Stimulated activated CD4-positive, alpha-beta T cell treated with anti-CD3 and anti-CD28 coated beads, Interleukin-15, amount 100 ng/mL, for 24 hours (primary cell): ENCODE data around the gene FGGY.
A peak's percentile ranks its signal among the peaks of the same experiment; 100 is the strongest.
"Not testable (repeated sequence)": the region's sequence is repeated elsewhere in the genome, so short reads cannot be mapped to it uniquely, and the experiment has no call there.

Experiments used
- DNase-seq: peaks from one replicate; pipeline ENCODE4 v3.0.0-alpha.2; 2020

FGGY gene

DNA sequence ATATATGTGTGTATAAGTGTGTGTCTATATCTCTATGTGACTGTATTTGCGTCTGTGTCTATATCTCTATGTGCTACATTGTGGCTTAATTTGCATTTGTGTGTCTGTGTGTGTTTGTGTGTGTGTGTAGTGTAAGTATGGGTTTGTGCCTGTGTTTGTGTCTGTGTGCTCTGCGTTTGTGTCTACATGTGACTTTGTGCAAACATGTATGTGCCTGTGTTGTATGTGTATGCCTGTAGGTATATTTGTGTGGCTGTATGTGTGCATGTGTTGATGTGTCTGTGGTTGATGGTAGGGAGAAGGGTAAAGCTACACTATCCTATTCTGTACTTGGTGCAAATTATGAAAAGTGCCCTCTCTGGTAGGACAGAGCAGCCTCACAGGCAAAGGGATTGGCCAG is 7.3 kb upstream of the FGGY start:
- no peak for DNase-seq

DNA sequence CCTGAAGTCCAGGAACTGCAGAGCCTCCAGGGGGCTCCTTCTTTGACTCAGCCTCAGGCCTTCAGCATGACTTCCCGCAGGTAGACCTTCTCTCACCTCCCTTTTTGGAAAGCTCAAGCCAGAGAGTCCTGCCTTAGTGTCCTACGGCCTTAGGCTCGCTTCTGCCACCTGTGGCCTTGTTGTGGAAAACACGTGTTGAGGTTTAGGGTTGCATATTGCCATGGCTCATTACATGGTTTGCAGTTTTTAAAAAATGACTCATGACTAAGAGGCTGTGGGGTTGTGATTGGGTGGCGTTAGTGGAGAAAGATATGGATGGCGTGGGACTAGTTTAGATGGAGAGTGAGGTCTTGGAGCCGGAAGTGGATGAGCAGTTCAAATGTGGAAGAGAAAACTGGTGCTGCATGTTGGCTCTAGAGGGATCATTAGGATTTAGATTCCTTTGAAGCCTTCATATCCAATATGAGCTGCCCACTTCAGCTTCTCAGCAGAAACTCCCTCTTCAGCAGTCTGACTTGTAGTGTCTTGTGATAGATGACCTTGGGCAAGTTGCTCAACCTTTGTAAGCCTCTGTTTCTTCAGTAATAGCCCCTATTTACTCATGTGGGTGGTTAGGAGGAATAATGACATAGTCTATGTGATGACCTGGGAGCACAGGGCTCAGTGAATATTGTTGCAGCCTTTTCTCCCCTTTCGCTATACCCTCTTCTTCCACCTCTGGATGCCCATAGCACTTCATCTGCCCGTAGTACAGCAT is 6.5 kb upstream of the FGGY start:
- DNase-seq: peak; percentile 18

DNA sequence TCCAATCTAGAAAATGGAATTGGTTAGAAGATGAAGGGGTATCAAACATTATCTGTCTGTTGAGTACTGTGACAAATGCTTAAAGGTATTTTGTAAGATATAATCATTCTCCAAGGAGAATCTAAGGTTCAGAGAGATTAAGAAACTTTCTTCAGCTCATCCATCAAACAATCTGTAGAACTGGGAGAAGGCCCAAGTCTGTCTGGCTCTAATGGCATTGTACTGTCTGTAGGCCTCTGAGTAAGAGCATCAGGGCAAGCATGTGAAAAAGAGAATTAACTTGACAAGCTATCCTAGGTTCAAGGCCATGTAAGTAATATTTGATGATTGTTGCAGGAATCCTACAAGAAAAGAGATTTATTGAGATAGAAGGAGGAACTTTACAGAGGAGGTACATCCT is 5.3 kb upstream of the FGGY start:
- DNase-seq: no peak

DNA sequence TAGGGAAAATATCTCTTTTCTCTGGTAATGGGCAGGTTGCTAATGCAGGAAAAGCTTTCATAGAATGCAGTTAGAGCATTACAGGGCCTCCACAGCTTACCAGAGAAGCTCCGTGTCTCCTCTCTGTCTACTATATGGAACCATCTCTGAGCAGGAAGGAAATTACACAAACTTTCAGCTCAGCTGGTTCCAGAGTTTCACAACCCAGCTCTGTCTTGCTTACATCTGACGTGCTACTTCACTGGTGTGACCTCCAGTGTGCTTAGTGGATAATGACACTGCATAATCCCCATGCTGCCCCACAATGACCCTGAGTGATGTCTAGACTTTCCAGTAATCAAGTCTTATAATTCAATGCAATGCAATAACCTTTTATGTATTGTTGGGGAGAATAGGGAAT is 4.3 kb upstream of the FGGY start:
- no peak for DNase-seq

DNA sequence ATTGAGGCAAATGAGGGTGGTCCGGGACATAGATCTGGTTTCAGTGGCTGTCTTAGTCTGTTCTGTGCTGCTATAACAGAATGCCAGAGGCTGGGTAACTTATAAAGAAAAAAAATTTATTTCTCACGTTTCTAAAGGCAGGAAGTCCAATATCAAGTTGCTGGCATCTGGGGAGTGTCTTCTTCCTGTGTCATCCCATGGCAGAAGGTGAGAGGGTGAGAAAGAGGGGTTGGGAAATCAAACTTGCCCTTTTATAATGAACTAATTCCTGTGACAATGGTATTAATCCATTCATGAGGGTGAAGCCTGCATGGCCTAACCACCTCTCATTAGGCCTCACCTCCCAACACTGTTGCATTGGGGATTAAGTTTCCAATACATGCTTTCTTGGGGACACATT is 3.7 kb upstream of the FGGY start:
- DNase-seq: no peak

DNA sequence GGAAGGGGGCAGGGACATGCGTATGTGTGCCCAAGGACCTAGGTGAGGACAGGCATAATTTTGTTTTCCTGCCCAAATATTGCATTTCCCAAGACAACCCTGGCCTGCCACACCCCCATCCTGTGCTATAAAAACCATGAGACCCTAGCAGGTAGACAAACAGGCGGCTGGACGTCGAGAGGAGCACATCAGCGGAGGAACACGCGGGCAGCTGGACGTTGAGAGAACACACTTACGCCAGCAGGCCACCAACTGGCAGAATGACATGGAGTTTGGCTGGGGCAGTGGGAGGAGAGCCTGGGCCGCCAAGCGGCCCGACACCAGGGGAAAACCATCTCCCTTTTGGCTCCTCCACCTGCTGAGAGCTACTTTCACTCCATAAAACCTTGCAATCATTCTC is 3.0 kb upstream of the FGGY start:
- no peak for DNase-seq

DNA sequence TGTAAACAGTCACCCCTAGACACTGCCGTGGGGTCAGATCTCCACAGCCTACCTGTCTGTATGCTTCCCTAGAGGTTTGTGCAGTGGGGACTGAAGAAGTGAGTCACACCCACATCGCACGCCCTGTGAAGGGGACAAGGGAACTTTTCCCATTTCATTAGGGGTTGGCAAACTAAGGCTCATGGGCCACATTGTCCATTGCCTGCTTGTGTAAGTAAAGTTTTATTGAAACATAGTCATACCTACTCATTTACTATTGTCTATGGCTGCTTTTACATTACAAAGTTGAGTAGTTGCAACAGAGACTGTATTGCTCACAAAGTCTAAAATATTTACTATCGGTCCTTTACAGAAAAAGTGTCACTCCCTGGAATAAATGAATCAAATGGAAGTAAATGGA is 2.5 kb upstream of the FGGY start:
- DNase-seq: no peak

DNA sequence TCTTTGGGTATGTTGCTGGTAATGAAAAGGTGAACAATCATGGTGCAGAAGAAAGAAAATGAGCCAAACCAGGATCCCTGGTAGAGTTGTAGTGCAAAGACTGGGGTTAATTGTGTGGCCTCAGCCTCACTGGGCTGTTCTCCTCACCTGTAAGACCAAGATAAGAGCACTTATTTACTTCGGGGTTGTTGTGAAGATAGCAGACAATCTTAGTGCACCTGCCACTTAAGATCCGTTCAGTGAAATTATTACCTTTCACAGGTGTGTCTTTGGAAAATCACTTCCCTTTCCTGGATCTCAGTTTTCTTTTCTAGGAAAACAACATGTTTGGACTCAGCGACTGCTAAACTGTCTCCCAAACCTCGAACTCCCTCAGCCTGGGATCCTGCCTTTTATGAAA is 1.3 kb upstream of the FGGY start:
- DNase-seq: no peak

DNA sequence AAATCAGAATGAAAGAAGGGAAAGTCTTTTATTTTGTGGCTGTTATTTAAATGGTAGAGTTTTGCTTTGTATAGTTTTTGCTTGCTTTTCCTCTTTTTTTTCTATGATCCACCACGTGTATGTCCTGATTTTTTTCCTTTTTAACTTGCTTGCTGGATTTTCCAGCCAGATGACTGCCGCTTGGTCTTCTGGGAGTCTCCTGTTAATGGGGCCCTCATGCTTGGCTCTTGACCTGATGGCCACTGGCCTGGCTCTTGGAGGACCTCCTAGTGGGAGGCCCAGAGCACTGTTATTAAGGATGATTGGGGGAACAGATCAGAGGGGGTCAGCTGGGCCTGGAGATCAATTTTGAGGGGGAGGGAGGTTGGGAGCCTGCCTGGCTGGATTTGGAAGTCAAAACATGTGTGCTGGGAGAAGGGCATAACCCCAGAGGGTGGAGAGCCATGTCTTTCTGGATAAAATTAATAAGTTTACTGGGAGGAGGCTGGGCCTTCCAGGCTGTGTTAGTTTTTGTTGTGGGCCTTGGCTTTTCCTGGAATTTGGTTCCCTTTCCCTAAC is 1.2 kb downstream of the FGGY start:
- no peak for DNase-seq

DNA sequence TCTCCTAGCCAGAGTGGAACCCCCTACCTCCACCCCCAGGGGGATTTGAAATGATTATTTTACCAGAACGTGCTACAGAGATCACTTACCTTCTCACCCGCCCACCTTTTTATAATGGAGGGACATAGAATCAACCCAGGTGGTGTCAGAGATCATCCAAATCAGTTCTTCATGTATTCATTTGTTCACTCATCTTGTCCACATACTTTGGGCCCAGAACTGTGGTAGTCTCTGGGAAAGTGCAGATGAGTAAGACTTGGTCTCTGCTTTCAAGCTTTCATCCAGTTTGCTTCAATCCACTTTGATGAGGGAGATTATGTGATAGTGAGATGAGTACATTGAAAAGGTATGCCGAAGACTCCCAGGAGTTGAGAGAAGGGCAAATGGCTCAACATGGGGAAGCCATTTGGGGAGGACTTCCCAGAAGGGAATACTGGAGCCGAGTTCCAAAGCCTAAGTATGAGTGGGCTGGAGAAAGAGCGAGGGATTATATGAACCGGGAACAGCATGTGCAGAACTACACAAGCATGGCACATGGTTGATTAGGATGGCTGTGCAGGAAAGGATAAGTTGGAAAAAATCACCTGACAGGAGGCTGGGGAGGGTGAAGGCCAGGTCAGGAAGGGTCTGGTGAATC is 1.9 kb downstream of the FGGY start:
- DNase-seq: no peak

DNA sequence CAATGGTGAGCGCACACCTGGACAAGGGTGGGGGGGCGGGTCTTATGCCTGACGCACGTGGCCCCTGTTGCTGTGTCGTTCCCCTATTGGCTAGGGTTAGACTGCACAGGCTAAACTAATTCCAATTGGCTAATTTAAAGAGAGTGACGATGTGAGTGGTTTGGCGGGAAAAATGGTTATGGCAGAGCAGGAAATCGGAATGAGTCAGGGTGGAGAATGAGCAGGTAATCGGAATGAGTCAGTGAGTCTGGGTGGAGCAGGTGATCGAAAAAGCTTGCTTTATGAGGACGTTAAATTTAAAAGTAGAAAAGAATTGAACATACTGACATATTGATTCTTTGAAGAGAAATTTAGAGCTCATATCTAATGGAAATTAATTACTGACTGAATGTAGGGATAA is 2.8 kb downstream of the FGGY start:
- DNase-seq: not testable (repeated sequence)

DNA sequence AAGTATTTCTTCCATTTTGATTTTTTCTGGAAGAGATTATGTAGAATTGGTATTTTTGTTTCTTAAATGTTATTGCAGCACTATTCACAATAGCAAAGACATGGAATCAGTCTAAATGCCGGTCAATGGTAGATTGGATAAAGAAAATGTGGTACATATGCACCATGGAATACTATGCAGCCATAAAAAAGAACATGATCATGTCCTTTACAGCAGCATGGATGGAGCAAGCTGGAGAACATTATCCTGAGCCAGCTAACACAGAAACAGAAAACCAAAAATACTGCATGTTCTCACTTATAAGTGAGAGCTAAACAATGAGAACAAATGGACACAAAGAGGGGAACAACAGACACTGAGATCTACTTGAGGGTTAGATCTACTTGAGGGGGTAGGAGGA is 5.4 kb downstream of the FGGY start:
- DNase-seq: no peak

DNA sequence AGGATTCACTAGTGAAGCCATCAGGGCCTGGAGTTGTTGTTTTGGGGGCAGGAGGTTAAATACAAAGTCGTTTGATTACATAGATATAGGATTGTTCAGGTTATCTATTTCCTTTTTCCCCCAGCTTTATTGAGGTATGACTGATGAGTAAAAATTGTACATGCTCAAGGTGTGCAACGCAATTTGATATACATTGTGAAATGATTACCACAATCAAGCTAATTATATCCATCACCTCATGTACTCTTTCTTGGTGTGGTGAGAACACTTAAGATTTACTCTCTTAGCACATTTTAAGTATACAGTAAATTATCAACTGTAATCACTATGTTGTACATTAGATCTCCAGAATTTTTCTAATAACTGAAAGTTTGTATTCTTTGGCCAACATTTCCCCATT is 6.0 kb downstream of the FGGY start:
- no peak for DNase-seq

DNA sequence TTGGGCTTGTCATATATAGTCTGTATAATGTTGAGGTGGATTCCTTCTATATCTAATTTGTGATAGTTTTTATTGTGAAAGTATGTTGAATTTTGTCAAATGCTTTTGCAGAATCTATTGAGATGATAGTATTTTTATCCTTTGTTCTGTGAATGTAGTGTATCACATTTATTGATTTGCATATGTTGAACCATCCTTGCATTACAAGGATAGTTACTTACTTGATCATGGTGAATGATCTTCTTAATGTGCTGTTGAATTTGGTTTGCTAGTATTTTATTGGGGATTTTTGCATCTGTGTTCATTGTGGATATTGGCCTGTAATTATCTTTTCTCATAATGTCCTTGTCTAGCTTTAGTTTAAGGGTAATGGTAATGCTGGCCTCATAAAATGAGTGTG is 8.3 kb downstream of the FGGY start:
- DNase-seq: no peak

DNA sequence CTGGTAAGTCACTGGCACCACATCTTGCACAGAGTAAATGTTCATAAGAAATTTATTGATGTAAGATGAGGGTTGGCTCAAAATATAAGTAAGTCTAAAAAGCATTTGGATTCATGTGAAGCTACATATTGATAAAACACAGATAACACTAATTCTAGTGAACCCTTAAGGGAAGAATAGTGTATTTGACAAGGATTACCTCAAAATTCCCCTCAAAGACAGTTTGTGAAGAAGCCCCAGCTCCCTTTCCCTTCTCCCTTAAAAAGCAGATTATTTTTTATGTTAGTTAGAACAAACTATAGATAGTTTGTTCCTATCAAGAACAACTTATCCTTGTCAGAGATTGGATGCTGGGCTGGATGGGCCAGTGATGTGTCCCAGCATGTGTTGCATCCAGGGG is 10.7 kb downstream of the FGGY start:
- DNase-seq: no peak

DNA sequence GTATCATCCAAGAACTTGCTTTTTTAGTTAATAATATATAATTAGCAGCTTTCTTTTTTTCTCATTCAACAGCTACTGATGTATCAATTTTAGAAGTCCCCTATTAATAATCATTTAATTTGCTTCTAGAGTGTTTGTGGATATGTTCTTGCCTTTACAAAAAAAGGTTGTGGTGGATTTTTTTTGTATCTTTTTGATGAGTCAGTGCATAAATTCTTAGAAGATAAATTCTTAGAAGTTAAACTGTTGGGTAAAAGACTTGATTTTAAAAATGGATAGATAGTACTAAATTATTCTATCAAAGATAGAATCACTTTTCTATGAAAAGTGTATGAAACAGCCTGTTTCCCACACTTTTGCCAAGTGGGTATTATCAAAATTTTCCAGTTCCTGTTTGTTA is 11.9 kb downstream of the FGGY start:
- no peak for DNase-seq

DNA sequence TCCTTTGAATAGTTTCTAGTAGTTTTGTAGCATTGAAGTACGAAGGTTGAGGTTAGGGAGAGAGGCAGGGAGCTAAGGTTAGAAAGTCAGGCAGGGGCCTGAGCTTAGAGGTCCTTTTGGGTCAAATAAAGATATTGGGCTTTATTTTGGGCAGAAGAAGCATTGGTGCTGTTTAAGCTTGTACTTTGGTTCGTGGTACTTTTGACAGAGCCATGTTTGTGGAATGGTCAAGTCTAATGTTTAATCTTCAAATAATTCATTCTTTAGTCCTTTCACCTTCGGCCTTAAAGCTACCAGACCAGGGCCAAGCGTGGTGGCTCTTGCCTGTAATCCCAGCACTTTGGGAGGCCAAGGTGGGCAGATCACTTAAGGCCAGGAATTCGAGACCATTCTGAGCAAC is 12.5 kb downstream of the FGGY start:
- DNase-seq: no peak

DNA sequence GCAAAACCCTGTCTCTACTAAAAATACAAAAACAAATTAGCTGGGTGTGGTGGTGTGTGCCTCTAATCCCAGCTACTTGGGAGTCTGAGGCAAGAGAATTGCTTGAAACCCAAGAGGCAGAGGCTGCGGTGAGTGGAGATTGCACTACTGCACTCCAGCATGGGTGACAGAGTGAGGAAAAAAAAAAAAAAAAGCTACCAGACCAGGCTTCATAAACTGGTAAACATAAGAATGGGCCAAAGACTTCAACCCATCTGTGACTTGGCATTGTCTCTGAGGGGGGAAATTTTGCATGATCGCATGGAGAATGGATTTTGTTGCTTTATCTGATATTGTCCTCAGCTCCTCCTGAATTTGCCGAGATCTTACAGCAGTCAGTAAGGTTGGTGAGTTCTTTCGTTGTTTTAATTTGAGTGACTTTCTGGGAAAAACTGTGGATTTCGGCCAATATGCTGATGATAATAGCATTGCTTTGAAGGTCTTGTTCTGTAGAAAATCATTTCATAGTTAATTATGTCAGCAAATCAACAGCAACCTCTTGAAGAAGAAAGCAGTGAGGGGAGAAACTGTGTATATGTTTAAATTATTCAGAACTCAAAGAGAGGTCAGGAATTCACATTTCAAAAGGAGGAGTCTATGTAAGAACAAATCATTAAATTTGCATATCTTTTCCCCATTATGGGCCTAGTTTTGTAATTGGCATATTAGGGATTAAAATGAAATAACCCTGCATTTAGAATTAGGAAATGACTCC is 13.1 kb downstream of the FGGY start:
- DNase-seq: no peak

DNA sequence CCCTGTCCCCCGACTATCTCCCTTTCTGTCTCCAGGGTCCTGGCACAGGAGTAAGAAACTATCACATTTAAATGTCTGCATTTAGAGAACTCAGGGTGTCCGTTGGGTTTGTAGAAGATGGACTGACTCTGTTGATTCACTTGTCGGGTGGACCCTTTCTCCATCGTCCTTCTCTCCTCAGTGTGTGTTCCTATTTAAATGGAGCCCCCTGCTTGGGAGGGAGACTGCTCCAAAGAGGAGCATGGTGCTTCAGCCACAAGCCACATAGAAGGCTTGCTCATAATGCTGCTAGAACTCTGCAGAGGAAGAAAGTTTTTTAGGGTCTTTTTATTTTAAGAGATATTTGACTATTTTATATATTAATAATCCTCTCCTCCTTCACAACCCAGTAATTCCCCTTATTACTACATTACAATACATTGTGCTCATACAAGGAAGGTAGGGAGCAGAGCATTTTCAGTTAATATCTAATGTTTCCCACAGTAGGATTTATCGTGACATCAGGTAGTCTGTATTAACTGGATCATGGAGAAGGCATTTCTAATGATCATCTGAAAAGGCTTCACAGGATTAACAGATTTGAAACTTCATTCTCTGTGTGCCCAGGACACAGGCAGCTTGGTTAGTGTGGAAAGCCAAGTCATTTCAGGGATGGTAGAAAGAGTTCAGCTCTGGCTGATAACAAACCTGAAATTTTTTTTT is 13.8 kb downstream of the FGGY start:
- no peak for DNase-seq

DNA sequence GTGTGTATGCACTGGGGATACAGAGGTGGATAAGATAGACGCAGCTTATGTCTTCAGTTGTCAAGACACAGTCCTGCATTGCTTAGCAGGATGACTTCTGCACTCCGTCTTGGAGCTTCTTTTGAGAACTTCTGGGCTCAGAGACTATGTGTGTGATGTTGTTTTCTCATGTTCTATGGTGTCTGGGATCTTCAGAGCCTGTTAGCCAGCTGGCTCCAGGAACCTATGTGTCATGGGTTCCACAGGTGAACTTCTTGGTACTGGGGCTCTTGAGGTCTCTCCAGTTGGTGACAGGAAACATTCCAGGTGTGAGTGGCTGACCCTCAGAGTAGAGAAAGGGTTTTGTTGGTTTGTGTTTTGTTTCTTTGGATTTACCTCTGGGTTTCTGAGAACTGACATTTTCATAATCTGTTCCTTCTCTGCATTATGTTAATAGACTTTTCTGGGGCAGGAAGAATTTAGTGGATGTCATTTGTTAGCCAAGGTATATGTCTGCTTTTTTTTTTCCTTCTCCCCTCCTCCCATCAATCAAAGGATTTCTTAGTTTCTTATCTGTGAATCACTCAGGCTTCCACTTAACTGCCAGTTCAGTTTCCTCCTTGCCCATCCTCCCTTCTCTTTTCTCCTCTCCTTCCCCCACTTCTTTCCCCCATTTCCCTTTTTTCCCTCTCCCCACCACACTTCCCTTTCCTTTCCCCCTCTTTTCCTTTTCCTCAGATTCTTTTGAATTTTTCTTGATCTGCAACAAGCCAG is 18.1 kb downstream of the FGGY start:
- DNase-seq: no peak

DNA sequence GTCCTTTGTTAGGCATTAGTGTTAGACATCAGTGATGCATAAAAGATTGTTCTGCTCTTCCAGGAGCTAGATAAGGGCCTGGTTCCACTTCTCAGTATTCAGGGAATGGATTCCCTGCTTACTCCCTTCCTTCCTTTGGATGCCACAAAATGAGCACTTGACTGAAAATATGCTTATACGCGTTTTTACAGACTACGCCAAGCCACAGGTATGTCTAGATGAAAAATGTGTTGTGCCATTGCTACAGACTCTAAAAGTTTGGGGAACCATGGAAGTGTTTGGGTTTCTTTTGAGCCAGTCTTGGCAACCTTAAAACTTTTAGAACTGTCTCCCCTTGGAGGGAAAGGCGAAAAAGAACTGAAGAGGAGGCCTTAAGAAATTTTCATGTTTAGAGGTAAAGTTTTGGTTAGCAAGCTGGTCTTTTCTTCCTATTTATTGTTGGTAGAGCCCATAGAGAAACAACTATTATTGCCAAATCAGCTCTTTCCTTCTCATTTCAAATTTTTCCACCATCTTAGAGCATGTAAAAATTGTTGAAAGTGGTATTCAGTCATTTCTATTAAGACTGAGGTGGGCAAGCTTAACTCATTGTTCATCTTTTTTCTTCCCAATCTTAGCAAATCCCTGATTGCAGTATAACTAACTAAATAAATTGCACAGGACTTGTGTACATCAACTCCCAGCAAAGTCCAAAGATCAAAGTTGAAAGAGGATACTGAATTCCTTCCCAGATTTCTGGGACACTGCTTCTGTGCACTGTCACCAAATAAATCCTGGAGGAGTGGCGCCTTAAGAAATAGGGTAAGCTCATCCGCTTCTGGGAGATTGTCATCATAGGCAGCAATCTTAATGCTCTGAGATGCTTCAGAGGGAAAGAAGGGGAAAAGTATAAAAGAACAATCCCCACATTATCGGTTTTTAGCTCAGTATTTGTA is 18.9 kb downstream of the FGGY start:
- DNase-seq: no peak
